HG03342 (cell line): ENCODE results near the gene RAB3A.

Experiments used
- ATAC-seq: cut with Tn5 transposase; IDR thresholded peaks from one replicate; pipeline ENCODE4 v1.9.1; 2021; ENCODE audit warnings: mild to moderate bottlenecking, moderate library complexity; ENCODE audit not compliant: unreplicated experiment

Gene RAB3A

GRCh38 chr19:18203863-18204393, at the start of gene RAB3A:
RAB3A (minus strand) TSS chr19:18204042; CDS start chr19:18202740, 1,302 bp downstream.
- ATAC-seq, result peak; percentile 87

GRCh38 chr19:18253130-18253529, 49.3 kb upstream of the RAB3A start:
- no peak for ATAC-seq

GRCh38 chr19:18252370-18252717, 48.5 kb upstream of the RAB3A start:
- no peak for ATAC-seq

- no peak for ATAC-seq
Measured at GRCh38 chr19:18251587-18252369, 47.9 kb upstream of the RAB3A start.

GRCh38 chr19:18249834-18250233, 46.0 kb upstream of the RAB3A start:
- ATAC-seq, result no peak

- ATAC-seq, result no peak
Measured at GRCh38 chr19:18245297-18245696, 41.5 kb upstream of the RAB3A start.

GRCh38 chr19:18239303-18239702, 35.5 kb upstream of the RAB3A start:
- no peak for ATAC-seq

- ATAC-seq, result no peak
Measured at GRCh38 chr19:18234194-18234593, 30.4 kb upstream of the RAB3A start.

- ATAC-seq, result no peak
Measured at GRCh38 chr19:18233224-18233825, 29.5 kb upstream of the RAB3A start.

GRCh38 chr19:18232540-18233223, 28.8 kb upstream of the RAB3A start:
- no peak for ATAC-seq

- ATAC-seq, result no peak
Measured at GRCh38 chr19:18231775-18232174, 27.9 kb upstream of the RAB3A start.

- ATAC-seq, result no peak
Measured at GRCh38 chr19:18230941-18231734, 27.3 kb upstream of the RAB3A start.

GRCh38 chr19:18229915-18230314, 26.1 kb upstream of the RAB3A start:
- ATAC-seq, result no peak

- ATAC-seq, result no peak
Measured at GRCh38 chr19:18229474-18229873, 25.6 kb upstream of the RAB3A start.

GRCh38 chr19:18227781-18228271, 24.0 kb upstream of the RAB3A start:
- no peak for ATAC-seq

GRCh38 chr19:18226956-18227780, 23.3 kb upstream of the RAB3A start:
- no peak for ATAC-seq

- no peak for ATAC-seq
Measured at GRCh38 chr19:18225702-18226468, 22.0 kb upstream of the RAB3A start, which contains the start of gene PDE4C. PDE4C (minus strand) TSS chr19:18226438; CDS start chr19:18226415, 23 bp downstream.

GRCh38 chr19:18225355-18225701, 21.5 kb upstream of the RAB3A start:
- ATAC-seq, result no peak
